K562 (cell line): ENCODE measurements around the gene PTPRR. TPM values are rescaled to one million over a fixed set of nuclear protein-coding genes. Genes with fewer than 3 reads are reported as not detected.
A peak's percentile ranks its signal among the peaks of the same experiment; 100 is the strongest.

Experiments used
- ATAC-seq: fragments of 200-7000 bp; cut with Tn5 transposase; 3 replicates; pipeline ENCODE4 v1.9.1; 2020; ENCODE audit warnings: moderate library complexity
- BruUV-seq: library from RNA; stranded (reverse); fragments of 400-500 nt; replicated peaks from 2 replicates; lab custom pipeline; 2021; lab: Mats Ljungman, UMichigan
- CTCF ChIA-PET: fragments of 300-600 bp; formaldehyde crosslinking; extraction: SDS; loops from one replicate; lab custom pipeline; 2021; ENCODE audit warnings: low intra/inter-chr PET ratio; lab: Yijun Ruan, JAX
- POLR2A ChIA-PET: fragments of 300-600, 350-650 bp; sonication (Branson Sonifier 250); formaldehyde crosslinking; extraction: SDS; loops from one replicate; lab custom pipeline; 2021; ENCODE audit warnings: antibody characterized with exemption, inconsistent platforms; lab: Yijun Ruan, JAX
- DNase-seq, 4 experiments: peaks; one replicate each; pipeline versions ENCODE4 v3.0.0 to v3.0.0-alpha.2; 2011 to 2018; ENCODE audit warnings: low spot score in 3 of 4, mixed read lengths in 3 of 4; ENCODE audit errors: extremely low read depth in 1 of 4
- FAIRE-seq: peaks from 2 replicates; lab custom pipeline; 2011; peaks lifted over from hg19 to GRCh38; lab: Jason Lieb, UNC
- H2AFZ ChIP-seq: 2 replicates; pipeline ENCODE4 v1.6.0; 2011; ENCODE audit warnings: low read depth, low read length, control low read depth, inconsistent platforms
- H3K27ac ChIP-seq: fragments of 200-600 bp; 3 replicates; pipeline ENCODE4 v1.8.0; 2011; ENCODE audit warnings: low read depth, mild to moderate bottlenecking, control low read depth, inconsistent platforms, low read length, moderate library complexity, mixed read lengths; ENCODE audit errors: extremely low read depth
- H3K27me3 ChIP-seq, 2 experiments: fragments of 300-600 bp in 1 of 2; 2 replicates in 1 of 2; 3 replicates in 1 of 2; pipeline versions ENCODE4 v1.6.0 to v1.8.0; 2011; ENCODE audit warnings: inconsistent platforms in 2 of 2, low read length in 2 of 2, mild to moderate bottlenecking in 1 of 2, mixed read lengths in 1 of 2, moderate library complexity in 1 of 2; ENCODE audit not compliant: control insufficient read depth in 2 of 2, insufficient read depth in 2 of 2
- H3K36me3 ChIP-seq: fragments of 300-600 bp; 3 replicates; pipeline ENCODE4 v1.8.0; 2011; ENCODE audit warnings: mild to moderate bottlenecking, low read length, inconsistent platforms; ENCODE audit not compliant: control insufficient read depth, insufficient read depth
- H3K4me1 ChIP-seq, 2 experiments: fragments of 200-600 bp in 1 of 2; replicated peaks in 1 of 2; 2 replicates in 1 of 2; 3 replicates in 1 of 2; pipeline versions ENCODE4 v1.5.1 to v1.8.0; 2011; ENCODE audit warnings: inconsistent platforms in 2 of 2, low read length in 2 of 2, mild to moderate bottlenecking in 1 of 2, mixed read lengths in 1 of 2, moderate library complexity in 1 of 2; ENCODE audit not compliant: control insufficient read depth in 2 of 2, insufficient read depth in 2 of 2
- H3K4me2 ChIP-seq: 2 replicates; pipeline ENCODE4 v1.6.1; 2011; ENCODE audit warnings: low read length, control low read depth, inconsistent platforms, mixed read lengths; ENCODE audit not compliant: insufficient read depth
- H3K4me3 ChIP-seq: fragments of 200-600 bp; sonication (generic), shearing (Covaris generic); 2 replicates; pipeline ENCODE4 v1.5.1; 2016; ENCODE audit warnings: control low read depth, inconsistent platforms
- H3K79me2 ChIP-seq: fragments of 200-600 bp; 3 replicates; pipeline ENCODE4 v1.8.0; 2011; ENCODE audit warnings: low read length, inconsistent platforms; ENCODE audit not compliant: control insufficient read depth, insufficient read depth
- H3K9ac ChIP-seq, 2 experiments: 2 replicates each; pipeline versions ENCODE4 v1.6.0 to v1.6.1; 2011; ENCODE audit warnings: low read depth in 2 of 2, low read length in 2 of 2, control low read depth in 1 of 2, inconsistent platforms in 1 of 2, mild to moderate bottlenecking in 1 of 2, mixed read lengths in 1 of 2; ENCODE audit not compliant: insufficient read depth in 1 of 2
- H3K9me1 ChIP-seq: one replicate; pipeline ENCODE4 v1.6.0; 2011; ENCODE audit warnings: inconsistent platforms, mild to moderate bottlenecking, low read length, moderate library complexity; ENCODE audit not compliant: control insufficient read depth, insufficient read depth
- H3K9me3 ChIP-seq: replicated peaks from 2 replicates; pipeline ENCODE4 v1.5.1; 2011; ENCODE audit warnings: low read depth, low read length, inconsistent platforms; ENCODE audit not compliant: control insufficient read depth, insufficient read depth
- H4K20me1 ChIP-seq: replicated peaks from 2 replicates; pipeline ENCODE4 v1.6.1; 2011; ENCODE audit warnings: low read length, inconsistent platforms, mixed read lengths; ENCODE audit not compliant: control insufficient read depth, insufficient read depth
- ATF7 ChIP-seq: fragments of 450-650 bp; IDR thresholded peaks from 2 replicates; pipeline ENCODE4 v1.7.1; 2014; ENCODE audit warnings: mild to moderate bottlenecking, moderate library complexity
- JUN ChIP-seq, 2 experiments: sonication (generic) in 1 of 2; formaldehyde crosslinking in 1 of 2; IDR thresholded peaks; 2 replicates each; pipeline versions ENCODE4 v1.6.1 to v1.8.0; 2012 to 2022; ENCODE audit warnings: borderline replicate concordance in 2 of 2, mild to moderate bottlenecking in 2 of 2, improper control_type of control experiment in 1 of 2, low read depth in 1 of 2, low read length in 1 of 2, missing genetic modification reagents in 1 of 2
- JUND ChIP-seq, 2 experiments: IDR thresholded peaks; 2 replicates in 1 of 2; 3 replicates in 1 of 2; pipeline ENCODE4 v1.6.1; 2011; ENCODE audit warnings: borderline replicate concordance in 2 of 2, low read depth in 2 of 2, low read length in 2 of 2, improper control_type of control experiment in 1 of 2, missing biosample characterization in 1 of 2, missing genetic modification characterization in 1 of 2, missing genetic modification reagents in 1 of 2
- NFATC3 ChIP-seq: fragments of 450-650 bp; IDR thresholded peaks from 2 replicates; pipeline ENCODE4 v1.6.1; 2017; ENCODE audit warnings: mild to moderate bottlenecking
- TCFL5 ChIP-seq: fragments of 250-450 bp; sonication (Bioruptor Pico); conservative IDR thresholded peaks from 2 replicates; pipeline ENCODE4 v1.6.1; 2021; ENCODE audit warnings: mild to moderate bottlenecking, moderate library complexity, matching md5 sums
- TOE1 ChIP-seq, 2 experiments: fragments of 450-650 bp in 1 of 2; sonication (generic) in 1 of 2; formaldehyde crosslinking in 1 of 2; IDR thresholded peaks; 2 replicates each; pipeline versions ENCODE4 v1.7.1 to v1.8.0; 2016 to 2022; ENCODE audit warnings: borderline replicate concordance in 2 of 2, mild to moderate bottlenecking in 2 of 2, antibody characterized with exemption in 1 of 2, inconsistent platforms in 1 of 2, low read depth in 1 of 2, missing genetic modification reagents in 1 of 2, moderate library complexity in 1 of 2
- YY1 ChIP-seq, 3 experiments: IDR thresholded peaks; 2 replicates each; pipeline ENCODE4 v1.6.1; 2011; ENCODE audit warnings: low read length in 2 of 3, mild to moderate bottlenecking in 2 of 3, moderate library complexity in 2 of 3, borderline replicate concordance in 1 of 3, control low read depth in 1 of 3, low read depth in 1 of 3; ENCODE audit not compliant: insufficient read depth in 3 of 3, insufficient replicate concordance in 2 of 3, control insufficient read depth in 1 of 3, insufficient read length in 1 of 3; ENCODE audit errors: extremely low read depth in 1 of 3
- ZNF445 ChIP-seq: fragments of 250-450 bp; sonication (Bioruptor Pico); IDR thresholded peaks from 2 replicates; pipeline ENCODE4 v1.4.0; 2020; ENCODE audit warnings: low read depth, mild to moderate bottlenecking, moderate library complexity
- ZNF707 ChIP-seq: fragments of 250-450 bp; sonication (Bioruptor Pico); conservative IDR thresholded peaks from 2 replicates; pipeline ENCODE4 v1.8.0; 2022; ENCODE audit warnings: inconsistent platforms, mild to moderate bottlenecking, moderate library complexity
- WGBS: fragments of 100-300 bp; shearing (Covaris generic); methylation state at CpG from one replicate; pipeline ENCODE4 v1.1.6; 2016; ENCODE audit warnings: low coverage, mixed read lengths; ENCODE audit not compliant: insufficient coverage; ENCODE audit errors: missing lambda C conversion rate; 5-methylcytosine and 5-hydroxymethylcytosine counted together
- in situ Hi-C: fragments of 300-500 bp; cut with MboI; formaldehyde crosslinking; loops from 4 replicates; pipeline ENCODE4 v1.15.0; 2018; ENCODE audit warnings: inconsistent platforms, mixed read lengths
- intact Hi-C: fragments of 100-400 bp; cut with micrococcal nuclease; formaldehyde crosslinking; loops from 2 replicates; pipeline ENCODE4 v1.14.2; 2022
- polyA plus RNA-seq, 8 experiments: library from polyadenylated mRNA; depleted of rRNA in 4 of 8; stranded (reverse) in 5 of 8; unstranded in 3 of 8; fragments of >200 nt; fragmentation: Nextera tagmentation in 2 of 8; fragmentation: Illumina TruSeq in 1 of 8; extraction: Ambion mirVana in 2 of 8; extraction: Trizol in 1 of 8; gene quantifications; 2 replicates each; pipeline versions ENCODE4 v1.2.1 to v1.2.3, GENCODE V29; 2011 to 2014; ENCODE audit warnings: inconsistent platforms in 1 of 8, missing spikeins in 1 of 8
- total RNA-seq, 7 experiments: library from RNA; depleted of rRNA in 6 of 7; stranded (reverse); fragments of >200 nt in 6 of 7; fragmentation: Illumina TruSeq in 2 of 7; extraction: Trizol in 2 of 7; gene quantifications; 2 replicates each; pipeline versions ENCODE4 v1.2.1 to v1.2.3, GENCODE V29; 2011 to 2021; ENCODE audit warnings: low replicate concordance in 1 of 7
- TF ChIP-seq, protein P1 (sequence below), 2 experiments: fragments of 200-800 bp in 1 of 2; sonication (Bioruptor generic) in 1 of 2; sonication (generic) in 1 of 2; formaldehyde crosslinking in 1 of 2; IDR thresholded peaks in 1 of 2; conservative IDR thresholded peaks in 1 of 2; 2 replicates each; pipeline versions ENCODE4 v1.5.0 to v1.6.1; 2016 to 2020; ENCODE audit warnings: missing compliant biosample characterization in 1 of 2, missing genetic modification characterization in 1 of 2, missing genetic modification reagents in 1 of 2
- TF ChIP-seq, protein P2 (sequence below), 2 experiments: IDR thresholded peaks in 1 of 2; conservative IDR thresholded peaks in 1 of 2; 2 replicates each; pipeline ENCODE4 v1.6.1; 2016; ENCODE audit warnings: low read depth in 2 of 2, mild to moderate bottlenecking in 1 of 2, missing compliant biosample characterization in 1 of 2, missing genetic modification characterization in 1 of 2, moderate library complexity in 1 of 2

PTPRR gene
- total and polyA plus RNA-seq, 9 of the 15 experiments (the other 6 are each of a cell fraction or from before 2014, with no cell fraction given): 6.6 to 41.7 (median 12.3) TPM

DNA sequence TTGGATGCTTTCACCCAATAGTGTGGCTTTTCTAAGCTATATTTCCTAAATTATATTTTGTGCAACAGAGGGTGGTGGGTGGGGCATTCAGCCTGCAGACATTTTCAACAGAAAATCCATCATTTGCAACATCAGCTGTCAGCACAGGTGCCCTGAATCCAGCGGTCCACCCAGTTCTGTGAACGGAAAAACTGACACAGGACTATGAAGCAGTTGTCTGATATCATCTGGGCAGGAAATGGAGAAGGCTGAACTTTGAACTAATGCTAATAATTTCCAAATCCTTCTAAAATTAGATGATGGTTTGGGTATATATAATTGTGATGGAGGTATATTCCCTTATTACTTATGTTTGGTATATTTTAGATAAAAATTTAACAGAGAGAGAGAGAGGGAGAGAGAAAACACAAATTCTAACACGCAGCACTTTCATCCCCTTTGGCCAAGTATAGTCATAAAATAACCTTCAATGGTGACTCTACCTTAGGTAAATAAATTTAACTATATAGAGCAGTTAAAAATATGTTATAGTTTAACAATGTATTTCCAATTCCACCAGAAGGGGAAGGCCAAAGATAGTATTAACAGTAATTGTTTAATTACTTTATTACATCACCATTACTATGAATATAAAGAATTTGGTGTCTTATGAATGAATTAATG lies 225.0 kb downstream of the PTPRR start:
- ATAC-seq (peak; percentile 34; the same call in 1 of the 3 replicates), DNase-seq (peak in 1 of 4 experiments; percentile 51), FAIRE-seq (no peak)
- Histone ChIP-seq H3K4me2 (no peak overlapping the region), H3K9me3 (no peaks in the 10 kb centered on the region), H3K4me1 (peaks cover 0 to 5% of the 10 kb centered on the region in 2 experiments; a peak in 1 of 5 replicates), H2AFZ (no peak overlapping the region), H3K36me3 (no peaks in the 10 kb centered on the region), H3K9ac (no peak overlapping the region), H3K9me1 (no peaks in the 10 kb centered on the region), H3K27me3 (no peaks in the 10 kb centered on the region), H3K27ac (no peak overlapping the region), H3K79me2 (no peaks in the 10 kb centered on the region), H3K4me3 (no peak overlapping the region), H4K20me1 (no peaks in the 10 kb centered on the region)
- in situ Hi-C loops (no loop called here), intact Hi-C loops (no loop called here)
- no TSS peak for BruUV-seq
- ChIA-PET CTCF (no interaction called here), POLR2A (interaction anchor here (0.7 to 1.3 kb wide), 2 partner anchors 31 to 1339 kb away, joined by 3 read pairs; no protein-coding TSS in a partner anchor)
- WGBS: 27% methylated on average over 3 of the region's 3 CpGs
- TF ChIP-seq YY1 (IDR thresholded peaks at IDR 0.05; ENCODE audit: borderline replicate concordance in 1 of 3, control insufficient read depth in 1 of 3, extremely low read depth in 1 of 3, insufficient read depth in 3 of 3, insufficient read length in 1 of 3, insufficient replicate concordance in 2 of 3, low read depth in 1 of 3, low read length in 2 of 3): no peak
- TF ChIP-seq, protein P1, sequence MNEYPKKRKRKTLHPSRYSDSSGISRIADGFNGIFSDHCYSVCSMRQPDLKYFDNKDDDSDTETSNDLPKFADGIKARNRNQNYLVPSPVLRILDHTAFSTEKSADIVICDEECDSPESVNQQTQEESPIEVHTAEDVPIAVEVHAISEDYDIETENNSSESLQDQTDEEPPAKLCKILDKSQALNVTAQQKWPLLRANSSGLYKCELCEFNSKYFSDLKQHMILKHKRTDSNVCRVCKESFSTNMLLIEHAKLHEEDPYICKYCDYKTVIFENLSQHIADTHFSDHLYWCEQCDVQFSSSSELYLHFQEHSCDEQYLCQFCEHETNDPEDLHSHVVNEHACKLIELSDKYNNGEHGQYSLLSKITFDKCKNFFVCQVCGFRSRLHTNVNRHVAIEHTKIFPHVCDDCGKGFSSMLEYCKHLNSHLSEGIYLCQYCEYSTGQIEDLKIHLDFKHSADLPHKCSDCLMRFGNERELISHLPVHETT (CRISPR knock-in tag; conservative IDR thresholded peaks at IDR 0.05 in 1 of 2, IDR thresholded peaks at IDR 0.05 in 1 of 2): 0 out of 4 replicates have a peak, but pooled peaks of 1 of the 2 experiments have one; percentile 40
- TF ChIP-seq, protein P2, sequence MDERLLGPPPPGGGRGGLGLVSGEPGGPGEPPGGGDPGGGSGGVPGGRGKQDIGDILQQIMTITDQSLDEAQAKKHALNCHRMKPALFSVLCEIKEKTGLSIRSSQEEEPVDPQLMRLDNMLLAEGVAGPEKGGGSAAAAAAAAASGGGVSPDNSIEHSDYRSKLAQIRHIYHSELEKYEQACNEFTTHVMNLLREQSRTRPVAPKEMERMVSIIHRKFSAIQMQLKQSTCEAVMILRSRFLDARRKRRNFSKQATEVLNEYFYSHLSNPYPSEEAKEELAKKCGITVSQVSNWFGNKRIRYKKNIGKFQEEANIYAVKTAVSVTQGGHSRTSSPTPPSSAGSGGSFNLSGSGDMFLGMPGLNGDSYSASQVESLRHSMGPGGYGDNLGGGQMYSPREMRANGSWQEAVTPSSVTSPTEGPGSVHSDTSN (CRISPR knock-in tag; IDR thresholded peaks at IDR 0.05; ENCODE audit: low read depth): no peak
- TF ChIP-seq, protein P2 (tag; conservative IDR thresholded peaks at IDR 0.05; ENCODE audit: low read depth): peak; percentile 84
- TF ChIP-seq JUND (IDR thresholded peaks at IDR 0.05; ENCODE audit: borderline replicate concordance, low read depth, low read length): peak; percentile 72
- no peak; the same call in 2 of the 3 replicates for TF ChIP-seq JUND (tag; IDR thresholded peaks at IDR 0.05; ENCODE audit: borderline replicate concordance, low read depth, low read length)
- TF ChIP-seq ZNF445 (CRISPR knock-in tag): no peak
- 0 out of 2 replicates have a peak, but pooled peaks have one; percentile 32 for TF ChIP-seq ATF7
- peak; percentile 85; the same call in 1 of the 2 replicates for TF ChIP-seq NFATC3
- no peak for TF ChIP-seq TCFL5 (CRISPR knock-in tag)
- TF ChIP-seq TOE1 (IDR thresholded peaks at IDR 0.05; ENCODE audit: borderline replicate concordance): no peak
- TF ChIP-seq TOE1 (CRISPR knock-in tag; IDR thresholded peaks at IDR 0.05; ENCODE audit: borderline replicate concordance, low read depth): no peak
- peak; percentile 58; the same call in 1 of the 2 replicates for TF ChIP-seq JUN (IDR thresholded peaks at IDR 0.05; ENCODE audit: borderline replicate concordance, low read depth, low read length)
- no peak for TF ChIP-seq JUN (CRISPR knock-in tag; IDR thresholded peaks at IDR 0.05; ENCODE audit: borderline replicate concordance)
- TF ChIP-seq ZNF707: no peak
